Memory B cell (primary cell): ENCODE measurements around the gene COQ10A.
A peak's percentile ranks its signal among the peaks of the same experiment; 100 is the strongest.
"Not testable (repeated sequence)": the region's sequence is repeated elsewhere in the genome, so short reads cannot be mapped to it uniquely, and the experiment has no call there.

Experiments
- ATAC-seq: fragments of 150-1000 bp; cut with Tn5 transposase; 2 replicates; pipeline ENCODE4 v1.10.0; 2021; ENCODE audit warnings: low read depth, mild to moderate bottlenecking, moderate library complexity
- DNase-seq, 2 donors: peaks; one replicate each; pipeline ENCODE4 v3.0.0; 2022; ENCODE audit warnings: low spot score in 2 of 2
- H3K27ac Mint-ChIP-seq: one replicate; pipeline ENCODE4 v1.8.0; 2022; ENCODE audit warnings: mild to moderate bottlenecking, moderate library complexity, mixed read lengths
- H3K27me3 Mint-ChIP-seq: one replicate; pipeline ENCODE4 v1.8.0; 2022; ENCODE audit warnings: mixed read lengths
- H3K36me3 Mint-ChIP-seq: one replicate; pipeline ENCODE4 v1.8.0; 2022; ENCODE audit warnings: mild to moderate bottlenecking, mixed read lengths
- H3K4me1 Mint-ChIP-seq: one replicate; pipeline ENCODE4 v1.8.0; 2022; ENCODE audit warnings: mixed read lengths
- H3K4me3 Mint-ChIP-seq: one replicate; pipeline ENCODE4 v1.8.0; 2022; ENCODE audit warnings: mild to moderate bottlenecking, moderate library complexity, mixed read lengths
- H3K9me3 Mint-ChIP-seq: one replicate; pipeline ENCODE4 v1.8.0; 2022; ENCODE audit warnings: mixed read lengths

COQ10A gene

GRCh38 chr12:56274299-56274698 is 7.6 kb downstream of the COQ10A start:
- Mint-ChIP-seq H3K9me3 (no peaks in the 10 kb centered on the region), H3K4me3 (no peak overlapping the region), H3K27me3 (no peaks in the 10 kb centered on the region), H3K4me1 (no peaks in the 10 kb centered on the region), H3K36me3 (peaks cover 20% of the 10 kb centered on the region), H3K27ac (peak overlapping the region; percentile 45)
- no peak for ATAC-seq
- DNase-seq = no peak

GRCh38 chr12:56278905-56279304 is 12.2 kb downstream of the COQ10A start:
- no peak for DNase-seq
- Mint-ChIP-seq H3K27me3 (no peaks in the 10 kb centered on the region), H3K4me3 (no peak overlapping the region), H3K9me3 (no peaks in the 10 kb centered on the region), H3K27ac (no peak overlapping the region), H3K4me1 (no peaks in the 10 kb centered on the region), H3K36me3 (peaks cover 27% of the 10 kb centered on the region)
- ATAC-seq = no peak

- H3K9me3 Mint-ChIP-seq = no peaks in the 10 kb centered on the region
- H3K4me1 Mint-ChIP-seq = no peaks in the 10 kb centered on the region
- H3K27me3 Mint-ChIP-seq = no peaks in the 10 kb centered on the region
- peak overlapping the region; percentile 61 for H3K27ac Mint-ChIP-seq
- DNase-seq = no peak
- no peak for ATAC-seq
- H3K36me3 Mint-ChIP-seq = peaks cover 24% of the 10 kb centered on the region
- no peak overlapping the region for H3K4me3 Mint-ChIP-seq
Observed at GRCh38 chr12:56280849-56281248, 14.1 kb downstream of the COQ10A start.

- H3K4me3 Mint-ChIP-seq = no peak overlapping the region
- H3K27me3 Mint-ChIP-seq = no peaks in the 10 kb centered on the region
- peaks cover 24% of the 10 kb centered on the region for H3K36me3 Mint-ChIP-seq
- ATAC-seq = no peak
- peak overlapping the region; percentile 35 for H3K27ac Mint-ChIP-seq
- DNase-seq = no peak
- no peaks in the 10 kb centered on the region for H3K9me3 Mint-ChIP-seq
- peaks cover 4% of the 10 kb centered on the region for H3K4me1 Mint-ChIP-seq
Observed at GRCh38 chr12:56282030-56282429, 15.3 kb downstream of the COQ10A start.

GRCh38 chr12:56282579-56282978 is 15.8 kb downstream of the COQ10A start:
- Mint-ChIP-seq H3K27ac (peak overlapping the region; percentile 35), H3K27me3 (no peaks in the 10 kb centered on the region), H3K4me3 (no peak overlapping the region), H3K36me3 (peaks cover 24% of the 10 kb centered on the region), H3K4me1 (peaks cover 4% of the 10 kb centered on the region), H3K9me3 (no peaks in the 10 kb centered on the region)
- DNase-seq = no peak
- no peak for ATAC-seq

- H3K9me3 Mint-ChIP-seq, H3K4me3 Mint-ChIP-seq, H3K27me3 Mint-ChIP-seq, ATAC-seq, H3K4me1 Mint-ChIP-seq, H3K27ac Mint-ChIP-seq, DNase-seq: not testable (repeated sequence)
- H3K36me3 Mint-ChIP-seq = peaks cover 24% of the 10 kb centered on the region
Observed at GRCh38 chr12:56284263-56284662, 17.5 kb downstream of the COQ10A start.

GRCh38 chr12:56286044-56286830 is 19.5 kb downstream of the COQ10A start:
- Mint-ChIP-seq H3K9me3 (no peaks in the 10 kb centered on the region), H3K27ac (peak overlapping the region; percentile 25), H3K36me3 (peaks cover 19% of the 10 kb centered on the region), H3K27me3 (no peaks in the 10 kb centered on the region), H3K4me1 (peaks cover 4% of the 10 kb centered on the region), H3K4me3 (no peak overlapping the region)
- DNase-seq (no peak), ATAC-seq (no peak)

- no peak for ATAC-seq
- no peaks in the 10 kb centered on the region for H3K9me3 Mint-ChIP-seq
- no peak overlapping the region for H3K4me3 Mint-ChIP-seq
- H3K36me3 Mint-ChIP-seq = peaks cover 8% of the 10 kb centered on the region
- no peak for DNase-seq
- no peaks in the 10 kb centered on the region for H3K27me3 Mint-ChIP-seq
- H3K4me1 Mint-ChIP-seq = peaks cover 6% of the 10 kb centered on the region
- H3K27ac Mint-ChIP-seq = no peak overlapping the region
Observed at GRCh38 chr12:56288705-56289387, 22.1 kb downstream of the COQ10A start.

- Mint-ChIP-seq H3K27ac (no peak overlapping the region), H3K36me3 (peaks cover 4% of the 10 kb centered on the region), H3K27me3 (no peaks in the 10 kb centered on the region), H3K4me3 (no peak overlapping the region), H3K9me3 (no peaks in the 10 kb centered on the region), H3K4me1 (peaks cover 20% of the 10 kb centered on the region)
- ATAC-seq = no peak
- no peak for DNase-seq
Observed at GRCh38 chr12:56293795-56294194, 27.1 kb downstream of the COQ10A start.

GRCh38 chr12:56296295-56296694 is 29.6 kb downstream of the COQ10A start:
- Mint-ChIP-seq H3K4me3 (no peak overlapping the region), H3K9me3 (no peaks in the 10 kb centered on the region), H3K27ac (peak overlapping the region; percentile 28), H3K4me1 (peaks cover 33% of the 10 kb centered on the region), H3K36me3 (peaks cover 4% of the 10 kb centered on the region), H3K27me3 (no peaks in the 10 kb centered on the region)
- no peak for DNase-seq
- no peak for ATAC-seq

- peaks cover 40% of the 10 kb centered on the region for H3K4me1 Mint-ChIP-seq
- DNase-seq (no peak), ATAC-seq (no peak)
- H3K4me3 Mint-ChIP-seq = no peak overlapping the region
- no peak overlapping the region for H3K27ac Mint-ChIP-seq
- H3K27me3 Mint-ChIP-seq = no peaks in the 10 kb centered on the region
- no peaks in the 10 kb centered on the region for H3K9me3 Mint-ChIP-seq
- H3K36me3 Mint-ChIP-seq = peaks cover 4% of the 10 kb centered on the region
Observed at GRCh38 chr12:56297400-56297799, 30.7 kb downstream of the COQ10A start.

GRCh38 chr12:56298828-56299227 is 32.1 kb downstream of the COQ10A start:
- peaks cover 3% of the 10 kb centered on the region for H3K36me3 Mint-ChIP-seq
- H3K27ac Mint-ChIP-seq = peak overlapping the region; percentile 93
- no peaks in the 10 kb centered on the region for H3K27me3 Mint-ChIP-seq
- ATAC-seq = no peak
- H3K4me1 Mint-ChIP-seq = peaks cover 37% of the 10 kb centered on the region
- no peaks in the 10 kb centered on the region for H3K9me3 Mint-ChIP-seq
- peak overlapping the region; percentile 95 for H3K4me3 Mint-ChIP-seq
- DNase-seq = no peak

- Mint-ChIP-seq H3K27me3 (no peaks in the 10 kb centered on the region), H3K4me3 (peak overlapping the region; percentile 95), H3K36me3 (no peaks in the 10 kb centered on the region), H3K27ac (peak overlapping the region; percentile 93), H3K4me1 (peaks cover 37% of the 10 kb centered on the region), H3K9me3 (no peaks in the 10 kb centered on the region)
- ATAC-seq (no peak), DNase-seq (no peak)
Observed at GRCh38 chr12:56299308-56299852, 32.6 kb downstream of the COQ10A start.

- H3K27ac Mint-ChIP-seq = peak within 1 kb of the TSS; percentile 93
- no peaks in the 10 kb centered on the region for H3K9me3 Mint-ChIP-seq
- H3K4me1 Mint-ChIP-seq = peaks cover 37% of the 10 kb centered on the region
- DNase-seq = peak; percentile 94 to 97
- H3K4me3 Mint-ChIP-seq = peak within 1 kb of the TSS; percentile 95
- no peaks in the 10 kb centered on the region for H3K36me3 Mint-ChIP-seq
- ATAC-seq = peak; percentile 91
- H3K27me3 Mint-ChIP-seq = no peaks in the 10 kb centered on the region
Observed at GRCh38 chr12:56299853-56300643, 33.3 kb downstream of the COQ10A start, which contains the start of gene CS. Gene CS (minus strand): TSS chr12:56300330. CDS start chr12:56300201, 129 bp downstream.
